WTC11 (cell line): ENCODE measurements around the gene MKNK2.
A peak's percentile ranks its signal among the peaks of the same experiment; 100 is the strongest.

Source experiments
- AFF4 ChIP-seq: sonication (generic); formaldehyde crosslinking; IDR thresholded peaks from 2 replicates; pipeline ENCODE4 v1.8.1; 2023; ENCODE audit warnings: mild to moderate bottlenecking, missing genetic modification reagents, borderline replicate concordance
- ATF6 ChIP-seq: sonication (generic); formaldehyde crosslinking; IDR thresholded peaks from 2 replicates; pipeline ENCODE4 v1.8.1; 2023; ENCODE audit warnings: mild to moderate bottlenecking, missing genetic modification reagents
- CREM ChIP-seq: sonication (generic); formaldehyde crosslinking; IDR thresholded peaks from 2 replicates; pipeline ENCODE4 v1.8.1; 2022; ENCODE audit warnings: mild to moderate bottlenecking, missing genetic modification reagents, moderate library complexity
- E2F1 ChIP-seq: sonication (generic); formaldehyde crosslinking; IDR thresholded peaks from 2 replicates; pipeline ENCODE4 v1.8.0; 2022; ENCODE audit warnings: mild to moderate bottlenecking, missing genetic modification reagents
- ETV6 ChIP-seq: sonication (generic); formaldehyde crosslinking; IDR thresholded peaks from 2 replicates; pipeline ENCODE4 v1.8.1; 2022; ENCODE audit warnings: mild to moderate bottlenecking, missing genetic modification reagents
- FOXP4 ChIP-seq: sonication (generic); formaldehyde crosslinking; IDR thresholded peaks from 2 replicates; pipeline ENCODE4 v1.8.0; 2022; ENCODE audit warnings: mild to moderate bottlenecking, missing genetic modification reagents
- IRF2 ChIP-seq: sonication (generic); formaldehyde crosslinking; IDR thresholded peaks from 2 replicates; pipeline ENCODE4 v1.8.0; 2022; ENCODE audit warnings: low read depth, missing genetic modification reagents, borderline replicate concordance
- JAZF1 ChIP-seq: fragments of 250-450 bp; sonication (Bioruptor Pico); IDR thresholded peaks from 2 replicates; pipeline ENCODE4 v1.9.0; 2021; ENCODE audit warnings: moderate library complexity, mild to moderate bottlenecking, inconsistent platforms
- MXD4 ChIP-seq: fragments of 250-450 bp; sonication (Bioruptor Pico); IDR thresholded peaks from 2 replicates; pipeline ENCODE4 v1.8.0; 2021; ENCODE audit warnings: mild to moderate bottlenecking, moderate library complexity, borderline replicate concordance
- SP1 ChIP-seq: sonication (generic); formaldehyde crosslinking; conservative IDR thresholded peaks from 2 replicates; pipeline ENCODE4 v1.8.1; 2022; ENCODE audit warnings: missing genetic modification reagents
- USF2 ChIP-seq: sonication (generic); formaldehyde crosslinking; IDR thresholded peaks from 2 replicates; pipeline ENCODE4 v1.8.1; 2023; ENCODE audit warnings: mild to moderate bottlenecking, missing genetic modification reagents, moderate library complexity
- ZNF423 ChIP-seq: fragments of 250-450 bp; sonication (Bioruptor Pico); IDR thresholded peaks from 2 replicates; pipeline ENCODE4 v2.1.2; 2022; ENCODE audit warnings: mild to moderate bottlenecking, moderate library complexity
- TF ChIP-seq, protein P1 (sequence below): fragments of 200-600 bp; IDR thresholded peaks from 2 replicates; pipeline ENCODE4 v1.8.0; 2022; ENCODE audit warnings: antibody characterized with exemption
- TF ChIP-seq, protein P2 (sequence below): sonication (generic); formaldehyde crosslinking; IDR thresholded peaks from 2 replicates; pipeline ENCODE4 v1.8.1; 2023; ENCODE audit warnings: mild to moderate bottlenecking, missing genetic modification reagents

DNA sequence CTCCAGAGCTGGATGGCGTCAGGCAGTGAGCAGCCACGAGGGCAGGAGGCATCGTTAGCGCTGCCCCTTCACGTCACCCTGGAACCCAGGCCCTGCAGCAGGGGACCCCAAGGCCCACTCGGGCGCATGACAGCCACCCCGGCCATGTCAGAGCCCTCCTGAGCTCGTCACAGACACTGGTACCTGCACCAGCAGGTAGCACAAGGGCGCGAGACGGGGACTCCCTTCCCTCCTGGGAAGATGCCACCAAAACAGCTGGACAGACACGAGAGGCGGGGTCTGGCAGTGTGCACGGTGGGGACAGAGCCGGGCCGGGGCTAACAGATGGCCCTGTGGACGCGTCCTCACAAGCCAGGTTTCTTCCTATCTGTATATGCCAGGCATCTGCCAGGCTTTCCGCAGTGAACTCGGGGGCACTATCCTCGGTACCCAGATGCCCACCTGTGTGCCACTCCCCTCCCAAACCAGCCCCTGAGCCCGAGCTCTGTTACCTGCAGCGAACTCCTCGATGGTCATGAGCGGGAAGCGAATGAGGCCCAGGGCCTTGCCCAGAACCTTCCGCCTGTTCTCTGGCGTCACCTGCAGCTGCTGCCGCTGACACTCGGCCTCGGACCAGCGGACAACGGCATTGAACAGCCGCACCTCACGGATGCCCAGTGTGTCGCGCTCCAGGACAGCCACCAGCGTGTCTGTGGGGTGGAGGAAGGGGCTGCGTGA lies 61.4 kb downstream of the MKNK2 start:
- TF ChIP-seq USF2 (no peak), AFF4 (no peak), E2F1 (CRISPR knock-in tag) (no peak), ATF6 (CRISPR knock-in tag) (no peak), ETV6 (CRISPR knock-in tag) (0 out of 2 replicates have a peak, but pooled peaks have one; percentile 27), CREM (no peak), ZNF423 (no peak), IRF2 (CRISPR knock-in tag) (no peak), FOXP4 (no peak), JAZF1 (CRISPR knock-in tag) (no peak), MXD4 (CRISPR knock-in tag) (no peak), SP1 (CRISPR knock-in tag) (no peak)
- TF ChIP-seq, protein P1, sequence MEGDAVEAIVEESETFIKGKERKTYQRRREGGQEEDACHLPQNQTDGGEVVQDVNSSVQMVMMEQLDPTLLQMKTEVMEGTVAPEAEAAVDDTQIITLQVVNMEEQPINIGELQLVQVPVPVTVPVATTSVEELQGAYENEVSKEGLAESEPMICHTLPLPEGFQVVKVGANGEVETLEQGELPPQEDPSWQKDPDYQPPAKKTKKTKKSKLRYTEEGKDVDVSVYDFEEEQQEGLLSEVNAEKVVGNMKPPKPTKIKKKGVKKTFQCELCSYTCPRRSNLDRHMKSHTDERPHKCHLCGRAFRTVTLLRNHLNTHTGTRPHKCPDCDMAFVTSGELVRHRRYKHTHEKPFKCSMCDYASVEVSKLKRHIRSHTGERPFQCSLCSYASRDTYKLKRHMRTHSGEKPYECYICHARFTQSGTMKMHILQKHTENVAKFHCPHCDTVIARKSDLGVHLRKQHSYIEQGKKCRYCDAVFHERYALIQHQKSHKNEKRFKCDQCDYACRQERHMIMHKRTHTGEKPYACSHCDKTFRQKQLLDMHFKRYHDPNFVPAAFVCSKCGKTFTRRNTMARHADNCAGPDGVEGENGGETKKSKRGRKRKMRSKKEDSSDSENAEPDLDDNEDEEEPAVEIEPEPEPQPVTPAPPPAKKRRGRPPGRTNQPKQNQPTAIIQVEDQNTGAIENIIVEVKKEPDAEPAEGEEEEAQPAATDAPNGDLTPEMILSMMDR = no peak
- TF ChIP-seq, protein P2, sequence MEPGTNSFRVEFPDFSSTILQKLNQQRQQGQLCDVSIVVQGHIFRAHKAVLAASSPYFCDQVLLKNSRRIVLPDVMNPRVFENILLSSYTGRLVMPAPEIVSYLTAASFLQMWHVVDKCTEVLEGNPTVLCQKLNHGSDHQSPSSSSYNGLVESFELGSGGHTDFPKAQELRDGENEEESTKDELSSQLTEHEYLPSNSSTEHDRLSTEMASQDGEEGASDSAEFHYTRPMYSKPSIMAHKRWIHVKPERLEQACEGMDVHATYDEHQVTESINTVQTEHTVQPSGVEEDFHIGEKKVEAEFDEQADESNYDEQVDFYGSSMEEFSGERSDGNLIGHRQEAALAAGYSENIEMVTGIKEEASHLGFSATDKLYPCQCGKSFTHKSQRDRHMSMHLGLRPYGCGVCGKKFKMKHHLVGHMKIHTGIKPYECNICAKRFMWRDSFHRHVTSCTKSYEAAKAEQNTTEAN (CRISPR knock-in tag) = no peak
